Suppressor macrophage treated with lipopolysaccharide for 4 hours (primary cell): Measurements from ENCODE around the gene KANSL3.
"Not testable (repeated sequence)": the region's sequence is repeated elsewhere in the genome, so short reads cannot be mapped to it uniquely, and the experiment has no call there.

Experiments
- DNase-seq: peaks from one replicate; pipeline ENCODE4 v3.0.0-alpha.2; 2020

The KANSL3 gene

GRCh38 chr2:96638144-96639121, at the start of gene KANSL3:
Gene KANSL3 (minus strand): TSS chr2:96638312. CDS start chr2:96637135, 1,177 bp downstream.
- DNase-seq, result peak; percentile 98

DNA sequence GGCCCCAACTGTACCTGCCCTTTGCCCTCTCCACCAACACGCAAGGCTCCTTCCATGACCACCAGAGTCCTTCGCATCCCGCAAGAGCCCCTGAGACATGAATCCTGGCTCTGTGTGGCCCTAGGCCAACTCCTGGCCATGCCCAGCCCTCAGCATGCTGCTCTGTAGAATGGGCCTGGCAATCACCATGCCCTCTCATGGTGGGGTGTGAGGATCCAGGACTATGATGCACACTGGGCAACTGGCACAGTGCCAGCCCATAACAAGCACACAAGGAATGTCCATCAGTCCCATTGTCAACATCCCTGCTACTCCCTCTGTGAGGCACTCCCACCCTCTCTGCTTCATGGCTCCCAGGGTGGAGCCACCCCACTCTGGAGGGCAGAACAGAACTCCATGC, 49.2 kb upstream of the KANSL3 start:
- DNase-seq, result no peak

GRCh38 chr2:96685577-96686459, 47.7 kb upstream of the KANSL3 start:
- no peak for DNase-seq

DNA sequence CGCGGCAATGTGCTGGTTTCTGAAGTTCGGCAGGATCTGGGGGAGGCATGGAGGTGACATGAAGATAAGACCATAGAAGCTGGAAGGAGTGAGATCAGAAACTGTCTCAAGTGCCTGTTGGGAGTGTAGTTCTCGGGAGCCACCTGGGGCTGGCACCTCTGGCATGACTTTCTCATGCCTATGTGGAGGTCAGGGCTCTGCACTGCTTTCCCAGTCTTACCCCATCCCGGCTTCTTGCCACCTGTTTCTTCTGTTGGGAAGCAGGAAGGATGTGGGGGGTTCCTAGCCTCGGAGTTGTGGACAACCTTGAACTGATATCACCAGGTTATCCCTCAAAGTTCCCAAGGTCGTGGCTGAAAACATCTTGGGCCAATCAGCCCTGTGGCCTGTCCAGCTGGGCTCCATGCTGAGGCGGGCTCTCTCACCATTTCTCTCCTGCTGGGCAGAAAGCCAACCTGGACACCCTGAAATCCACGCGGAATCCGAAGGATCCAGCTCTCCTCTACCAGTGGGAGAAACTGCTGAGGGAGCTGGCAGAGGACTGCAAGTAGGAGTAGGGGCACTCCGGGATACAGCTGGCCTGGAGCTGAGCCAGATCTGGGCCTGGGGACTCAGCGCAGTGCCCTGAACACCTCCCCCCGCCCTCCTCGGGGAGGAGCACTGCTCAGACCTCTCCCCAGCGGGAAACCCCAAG, 46.9 kb upstream of the KANSL3 start:
- DNase-seq, result no peak

- no peak for DNase-seq
Observed at GRCh38 chr2:96683972-96684820, 46.1 kb upstream of the KANSL3 start.

- DNase-seq, result no peak
Observed at GRCh38 chr2:96683307-96683706, 45.2 kb upstream of the KANSL3 start.

DNA sequence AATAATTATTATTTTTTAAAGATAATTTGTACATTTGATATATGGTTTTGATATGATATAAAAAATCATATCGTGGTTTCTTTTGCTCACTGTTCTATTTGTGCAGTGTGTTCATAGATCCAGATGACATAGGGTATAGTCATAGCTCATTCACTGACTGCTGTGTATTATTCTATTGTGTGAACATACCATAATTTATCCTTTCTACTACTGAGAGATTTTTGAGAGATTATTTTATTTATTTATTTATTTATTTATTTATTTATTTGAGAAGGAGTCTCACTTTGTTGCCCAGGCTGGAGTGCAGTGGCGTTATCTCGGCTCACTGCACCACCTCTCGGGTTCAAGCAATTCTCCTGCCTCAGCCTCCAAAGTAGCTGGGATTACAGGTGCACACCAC, 43.4 kb upstream of the KANSL3 start:
- DNase-seq, result no peak

DNA sequence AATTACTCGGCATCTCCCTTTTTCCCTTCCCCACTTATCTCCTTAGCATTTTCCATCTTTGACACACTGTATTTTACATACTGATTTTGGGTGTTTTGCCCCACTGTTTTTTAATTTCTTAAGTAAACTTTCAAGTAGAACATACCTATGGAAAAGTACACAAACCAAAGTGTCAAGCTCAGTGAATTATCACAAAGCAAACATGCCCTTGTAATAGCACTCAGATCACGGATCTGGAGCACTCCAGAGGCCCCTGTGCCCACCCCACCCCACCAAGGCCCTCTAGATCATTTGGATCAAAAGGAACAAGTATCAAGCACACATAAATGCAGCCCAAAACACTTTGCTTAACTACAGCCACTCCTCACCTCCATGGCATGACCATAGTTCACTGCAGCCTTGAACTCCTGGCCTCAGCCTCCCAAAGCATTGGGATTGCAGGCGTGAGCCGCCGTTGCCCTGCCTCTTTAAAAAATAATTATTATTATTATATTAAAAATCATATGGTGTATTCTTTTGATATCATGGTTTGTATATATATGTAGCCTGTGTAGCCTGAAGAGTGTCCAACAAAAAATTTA, 42.5 kb upstream of the KANSL3 start:
- DNase-seq, result no peak

- DNase-seq, result no peak
Observed at GRCh38 chr2:96679848-96680247, 41.7 kb upstream of the KANSL3 start.

GRCh38 chr2:96669539-96670215, 31.6 kb upstream of the KANSL3 start:
- no peak for DNase-seq

GRCh38 chr2:96668771-96669170, 30.7 kb upstream of the KANSL3 start:
- no peak for DNase-seq

GRCh38 chr2:96665717-96666116, 27.6 kb upstream of the KANSL3 start:
- DNase-seq, result not testable (repeated sequence)

DNA sequence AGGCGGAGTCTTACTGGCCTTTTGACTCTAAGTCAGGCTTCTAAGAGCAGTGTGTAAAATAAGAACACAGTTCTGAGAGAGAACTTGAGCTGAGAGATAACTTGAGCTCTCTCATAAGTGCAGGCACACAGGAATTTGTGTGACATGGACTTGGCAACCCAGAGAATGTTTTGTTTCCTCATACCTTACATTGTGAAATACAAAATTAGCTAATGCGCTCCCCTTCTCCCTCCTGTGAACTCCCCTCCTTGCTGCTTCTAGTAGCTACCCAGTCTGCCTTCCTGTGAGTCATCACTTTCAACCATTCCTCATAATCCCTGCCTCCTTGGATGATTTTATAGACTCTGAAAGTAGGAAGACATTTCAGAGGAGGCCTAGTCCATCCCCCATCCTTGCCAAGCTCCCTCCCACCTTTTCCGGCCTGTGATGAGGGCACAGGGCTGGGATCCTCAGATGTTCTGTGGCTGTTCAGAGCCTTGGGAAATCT, 27.0 kb upstream of the KANSL3 start:
- peak; percentile 93 for DNase-seq

DNA sequence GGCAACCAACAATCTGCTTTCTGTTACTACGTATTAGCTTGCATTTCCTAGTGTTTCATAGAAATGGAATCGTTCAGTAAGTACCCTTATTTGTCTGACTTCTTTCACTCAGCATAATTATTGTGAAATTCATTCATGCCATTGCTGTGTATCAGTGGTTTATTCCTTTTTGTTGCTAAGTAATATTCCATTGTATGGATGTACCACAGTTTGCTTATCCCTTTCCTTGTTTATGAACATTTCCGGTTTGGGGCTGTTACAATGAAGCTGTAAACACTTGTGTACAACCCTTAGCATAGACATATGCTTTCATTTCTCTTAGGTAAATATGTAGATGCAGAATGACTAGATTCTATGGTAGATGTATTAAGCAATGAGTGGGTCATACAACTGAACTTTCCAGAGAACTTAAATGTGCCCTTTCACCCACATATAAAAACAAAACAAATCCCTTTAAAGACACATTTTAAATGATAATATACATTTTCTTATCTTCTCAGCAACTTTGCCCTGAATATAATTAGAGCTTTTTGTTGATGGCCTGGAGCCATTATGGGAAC, 26.3 kb upstream of the KANSL3 start:
- DNase-seq, result peak; percentile 40

DNA sequence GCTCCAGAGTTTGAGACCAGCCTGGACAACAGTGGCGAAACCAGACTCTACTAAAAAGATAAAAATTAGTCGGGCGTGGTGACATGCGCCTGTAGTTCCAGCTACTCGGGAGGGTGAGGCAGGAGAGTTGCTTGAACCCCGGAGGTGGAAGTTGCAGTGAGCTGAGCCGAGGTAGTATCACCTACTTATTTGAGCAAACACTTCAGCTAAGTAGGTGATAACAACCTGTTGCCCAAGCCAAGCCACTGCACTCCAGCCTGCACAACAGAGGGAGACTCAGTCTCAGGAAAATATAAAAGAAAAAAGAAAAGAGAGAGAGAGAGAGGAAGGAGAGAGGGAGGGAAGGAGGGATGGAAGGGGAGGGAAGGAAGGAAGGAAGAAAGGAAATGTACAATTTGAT, 25.7 kb upstream of the KANSL3 start:
- no peak for DNase-seq

- no peak for DNase-seq
Observed at GRCh38 chr2:96663177-96663576, 25.1 kb upstream of the KANSL3 start.

DNA sequence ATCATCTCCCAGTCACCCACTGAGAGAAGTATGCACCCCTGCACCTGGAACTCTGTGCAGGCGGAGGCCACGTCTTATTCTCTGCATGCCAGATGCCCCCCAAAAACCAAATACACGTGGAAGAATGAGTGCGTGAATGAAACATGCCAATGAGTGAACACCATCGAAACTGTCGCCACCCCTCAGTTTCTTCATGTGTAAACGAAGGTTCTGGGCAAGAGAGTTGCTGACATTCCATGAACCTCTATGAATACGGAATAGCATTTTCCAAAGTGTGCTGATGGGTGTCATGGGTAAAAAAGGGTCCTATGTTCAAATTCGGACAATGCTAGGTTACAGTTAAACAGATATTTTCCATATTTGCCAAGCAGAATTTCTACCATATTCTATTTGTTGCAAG, 24.2 kb upstream of the KANSL3 start:
- DNase-seq, result no peak

GRCh38 chr2:96661324-96661723, 23.2 kb upstream of the KANSL3 start:
- no peak for DNase-seq

DNA sequence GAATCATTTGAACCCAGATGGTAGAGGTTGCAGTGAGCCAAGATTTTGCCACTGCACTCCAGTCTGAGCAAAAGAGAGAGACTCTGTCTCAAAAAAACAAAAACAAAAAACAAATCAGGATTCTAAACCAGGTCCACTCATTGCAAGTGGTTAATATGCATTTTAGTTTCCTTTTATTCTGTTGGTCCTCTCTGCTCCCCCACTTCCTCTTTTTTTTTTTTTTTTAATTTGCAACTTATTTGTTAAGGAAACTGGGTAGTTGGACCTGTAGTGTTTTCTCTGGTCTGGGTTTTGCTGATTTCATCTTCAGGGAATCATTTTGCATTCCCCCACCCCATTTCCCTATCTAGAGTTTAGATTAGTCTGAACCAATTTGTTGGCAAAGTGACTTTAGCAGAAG, 18.4 kb upstream of the KANSL3 start:
- DNase-seq, result peak; percentile 50

GRCh38 chr2:96655526-96655925, 17.4 kb upstream of the KANSL3 start:
- peak; percentile 67 for DNase-seq

GRCh38 chr2:96654791-96655190, 16.7 kb upstream of the KANSL3 start:
- peak; percentile 23 for DNase-seq
